GM08714 (cell line): ENCODE data around the gene PTEN.

ENCODE experiments used
- H3K4me3 ChIP-seq: fragments of 200-500 bp; sonication (Bioruptor generic); 2 replicates; pipeline ENCODE4 v1.5.1; 2014; ENCODE audit warnings: mild to moderate bottlenecking, low read length, inconsistent platforms
- ZNF274 ChIP-seq: IDR thresholded peaks from 2 replicates; pipeline ENCODE4 v1.6.1; 2012; ENCODE audit warnings: mild to moderate bottlenecking, low read depth, low read length

Gene PTEN

GRCh38 chr10:87942884-87943527 is 79.6 kb downstream of the PTEN start:
- TF ChIP-seq ZNF274, result no peak
- no peak overlapping the region for H3K4me3 ChIP-seq

GRCh38 chr10:87945984-87946383 is 82.6 kb downstream of the PTEN start:
- no peak for TF ChIP-seq ZNF274
- H3K4me3 ChIP-seq, result no peak overlapping the region

- TF ChIP-seq ZNF274, result no peak
- no peak overlapping the region for H3K4me3 ChIP-seq
These were observed 89.2 kb downstream of the PTEN start for GRCh38 chr10:87952612-87953011.

- no peak overlapping the region for H3K4me3 ChIP-seq
- no peak for TF ChIP-seq ZNF274
These were observed 92.6 kb downstream of the PTEN start for GRCh38 chr10:87956055-87956454.

GRCh38 chr10:87957702-87958101 is 94.3 kb downstream of the PTEN start:
- H3K4me3 ChIP-seq, result no peak overlapping the region
- TF ChIP-seq ZNF274, result no peak

- no peak overlapping the region for H3K4me3 ChIP-seq
- no peak for TF ChIP-seq ZNF274
These were observed 96.8 kb downstream of the PTEN start for GRCh38 chr10:87960230-87960629.

- H3K4me3 ChIP-seq, result no peak overlapping the region
- TF ChIP-seq ZNF274, result no peak
These were observed 97.9 kb downstream of the PTEN start for GRCh38 chr10:87961314-87961713.

GRCh38 chr10:87966459-87966858 is 103.0 kb downstream of the PTEN start:
- no peak overlapping the region for H3K4me3 ChIP-seq
- no peak for TF ChIP-seq ZNF274

- no peak for TF ChIP-seq ZNF274
- H3K4me3 ChIP-seq, result no peak overlapping the region
These were observed 110.2 kb downstream of the PTEN start for GRCh38 chr10:87973635-87974034.

- no peak overlapping the region for H3K4me3 ChIP-seq
- TF ChIP-seq ZNF274, result no peak
These were observed 110.7 kb downstream of the PTEN start for GRCh38 chr10:87974130-87974529.

- H3K4me3 ChIP-seq, result no peak overlapping the region
- TF ChIP-seq ZNF274, result no peak
These were observed 111.3 kb downstream of the PTEN start for GRCh38 chr10:87974769-87975168.

- TF ChIP-seq ZNF274, result no peak
- H3K4me3 ChIP-seq, result no peak overlapping the region
These were observed 112.8 kb downstream of the PTEN start for GRCh38 chr10:87976101-87976743.

- H3K4me3 ChIP-seq, result no peak overlapping the region
- no peak for TF ChIP-seq ZNF274
These were observed 114.7 kb downstream of the PTEN start for GRCh38 chr10:87978166-87978565.

- TF ChIP-seq ZNF274, result no peak
- no peak overlapping the region for H3K4me3 ChIP-seq
These were observed 116.4 kb downstream of the PTEN start for GRCh38 chr10:87979847-87980246.

- TF ChIP-seq ZNF274, result no peak
- H3K4me3 ChIP-seq, result no peak overlapping the region
These were observed 120.3 kb downstream of the PTEN start for GRCh38 chr10:87983716-87984115.

GRCh38 chr10:87987206-87987605 is 123.8 kb downstream of the PTEN start:
- H3K4me3 ChIP-seq, result no peak overlapping the region
- TF ChIP-seq ZNF274, result no peak
